ENCODE data around the gene FBXL17. TPM values are rescaled to one million over a fixed set of nuclear protein-coding genes. Genes with fewer than 3 reads are reported as not detected.

The FBXL17 gene
- total RNA-seq, 1 donor from 2014 or later = 12.7 TPM

DNA sequence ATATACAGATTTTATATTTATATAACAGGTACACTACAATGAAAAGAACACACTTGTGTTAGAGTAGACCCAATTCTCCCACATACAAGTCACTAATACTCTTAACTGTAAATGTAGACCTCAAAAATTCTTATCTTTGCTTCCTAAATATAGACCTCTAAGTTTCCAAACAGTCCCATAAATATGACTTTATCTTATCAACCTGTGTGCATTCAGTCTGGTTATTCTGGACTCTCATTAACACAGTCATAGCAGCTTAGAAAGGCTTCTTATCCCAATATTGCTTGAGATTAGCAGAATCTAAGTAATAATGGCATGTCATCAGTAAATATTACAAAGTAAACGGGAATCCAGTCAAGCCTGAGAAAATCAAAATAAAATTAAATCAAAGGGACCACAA lies 161.1 kb downstream of the FBXL17 start:
- H3K79me2 ChIP-seq (ENCODE audit: insufficient read depth, low read length) = no peaks in the 10 kb centered on the region
- no peak for DNase-seq (ENCODE audit: low read depth)
- no peaks in the 10 kb centered on the region for H3K9me3 ChIP-seq (ENCODE audit: insufficient read depth, low read depth, low read length)
- H4K20me1 ChIP-seq (ENCODE audit: insufficient read depth, low read length) = no peaks in the 10 kb centered on the region
- no peak overlapping the region for H3K27ac ChIP-seq (ENCODE audit: low read depth, low read length)
- no peak overlapping the region for H3K4me2 ChIP-seq (ENCODE audit: low read length)
- no peak overlapping the region for H3K4me3 ChIP-seq (ENCODE audit: insufficient read depth, low read depth, low read length)
- H3K36me3 ChIP-seq (ENCODE audit: insufficient read depth, low read length) = no peaks in the 10 kb centered on the region
- no peak for TF ChIP-seq EZH2 (IDR thresholded peaks at IDR 0.05; ENCODE audit: insufficient read depth, low read length)
- TF ChIP-seq, protein P1, sequence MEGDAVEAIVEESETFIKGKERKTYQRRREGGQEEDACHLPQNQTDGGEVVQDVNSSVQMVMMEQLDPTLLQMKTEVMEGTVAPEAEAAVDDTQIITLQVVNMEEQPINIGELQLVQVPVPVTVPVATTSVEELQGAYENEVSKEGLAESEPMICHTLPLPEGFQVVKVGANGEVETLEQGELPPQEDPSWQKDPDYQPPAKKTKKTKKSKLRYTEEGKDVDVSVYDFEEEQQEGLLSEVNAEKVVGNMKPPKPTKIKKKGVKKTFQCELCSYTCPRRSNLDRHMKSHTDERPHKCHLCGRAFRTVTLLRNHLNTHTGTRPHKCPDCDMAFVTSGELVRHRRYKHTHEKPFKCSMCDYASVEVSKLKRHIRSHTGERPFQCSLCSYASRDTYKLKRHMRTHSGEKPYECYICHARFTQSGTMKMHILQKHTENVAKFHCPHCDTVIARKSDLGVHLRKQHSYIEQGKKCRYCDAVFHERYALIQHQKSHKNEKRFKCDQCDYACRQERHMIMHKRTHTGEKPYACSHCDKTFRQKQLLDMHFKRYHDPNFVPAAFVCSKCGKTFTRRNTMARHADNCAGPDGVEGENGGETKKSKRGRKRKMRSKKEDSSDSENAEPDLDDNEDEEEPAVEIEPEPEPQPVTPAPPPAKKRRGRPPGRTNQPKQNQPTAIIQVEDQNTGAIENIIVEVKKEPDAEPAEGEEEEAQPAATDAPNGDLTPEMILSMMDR (IDR thresholded peaks at IDR 0.05; ENCODE audit: insufficient read depth, low read depth, low read length) = no peak
- Mint-ChIP-seq H3K27me3 (ENCODE audit: low read depth, unreplicated experiment) (no peaks in the 10 kb centered on the region), H3K4me3 (ENCODE audit: unreplicated experiment) (no peak overlapping the region), H3K36me3 (ENCODE audit: low read depth, unreplicated experiment) (no peaks in the 10 kb centered on the region), H3K9me3 (ENCODE audit: unreplicated experiment) (peaks cover 3% of the 10 kb centered on the region), H3K27ac (ENCODE audit: unreplicated experiment) (no peak overlapping the region), H3K4me1 (ENCODE audit: low read depth, unreplicated experiment) (peaks cover 15% of the 10 kb centered on the region)
- no peak overlapping the region for H3K9ac ChIP-seq (ENCODE audit: low read length)
- H3K27me3 ChIP-seq (ENCODE audit: insufficient read depth, low read length) = no peaks in the 10 kb centered on the region
- FAIRE-seq = no peak
- H3K4me1 ChIP-seq (ENCODE audit: insufficient read depth, low read length) = peaks cover 7% of the 10 kb centered on the region
- no peak overlapping the region for H2AFZ ChIP-seq (ENCODE audit: low read depth, low read length)

- no peak overlapping the region for H2AFZ ChIP-seq (ENCODE audit: low read depth, low read length)
- H3K4me2 ChIP-seq (ENCODE audit: low read length) = peak overlapping the region; percentile 21
- Mint-ChIP-seq H3K36me3 (ENCODE audit: low read depth, unreplicated experiment) (no peaks in the 10 kb centered on the region), H3K27me3 (ENCODE audit: low read depth, unreplicated experiment) (no peaks in the 10 kb centered on the region), H3K4me3 (ENCODE audit: unreplicated experiment) (no peak overlapping the region), H3K27ac (ENCODE audit: unreplicated experiment) (peak overlapping the region; percentile 90), H3K4me1 (ENCODE audit: low read depth, unreplicated experiment) (peaks cover 23% of the 10 kb centered on the region), H3K9me3 (ENCODE audit: unreplicated experiment) (peaks cover 3% of the 10 kb centered on the region)
- H3K4me1 ChIP-seq (ENCODE audit: insufficient read depth, low read length) = peaks cover 14% of the 10 kb centered on the region
- H3K79me2 ChIP-seq (ENCODE audit: insufficient read depth, low read length) = no peaks in the 10 kb centered on the region
- TF ChIP-seq, protein P1 (IDR thresholded peaks at IDR 0.05; ENCODE audit: insufficient read depth, low read depth, low read length) = no peak
- TF ChIP-seq EZH2 (IDR thresholded peaks at IDR 0.05; ENCODE audit: insufficient read depth, low read length) = no peak
- DNase-seq (ENCODE audit: low read depth) = peak; percentile 80
- H3K27me3 ChIP-seq (ENCODE audit: insufficient read depth, low read length) = no peaks in the 10 kb centered on the region
- no peaks in the 10 kb centered on the region for H3K36me3 ChIP-seq (ENCODE audit: insufficient read depth, low read length)
- H4K20me1 ChIP-seq (ENCODE audit: insufficient read depth, low read length) = no peaks in the 10 kb centered on the region
- FAIRE-seq = peak; percentile 29
- H3K4me3 ChIP-seq (ENCODE audit: insufficient read depth, low read depth, low read length) = no peak overlapping the region
- H3K9me3 ChIP-seq (ENCODE audit: insufficient read depth, low read depth, low read length) = no peaks in the 10 kb centered on the region
- H3K27ac ChIP-seq (ENCODE audit: low read depth, low read length) = no peak overlapping the region
- H3K9ac ChIP-seq (ENCODE audit: low read length) = no peak overlapping the region
Observed at GRCh38 chr5:108216890-108217289, 165.0 kb downstream of the FBXL17 start.

- Histone ChIP-seq H4K20me1 (ENCODE audit: insufficient read depth, low read length) (no peaks in the 10 kb centered on the region), H3K4me2 (ENCODE audit: low read length) (no peak overlapping the region), H3K79me2 (ENCODE audit: insufficient read depth, low read length) (no peaks in the 10 kb centered on the region), H3K36me3 (ENCODE audit: insufficient read depth, low read length) (no peaks in the 10 kb centered on the region), H3K9ac (ENCODE audit: low read length) (no peak overlapping the region), H3K4me1 (ENCODE audit: insufficient read depth, low read length) (peaks cover 14% of the 10 kb centered on the region), H3K4me3 (ENCODE audit: insufficient read depth, low read depth, low read length) (no peak overlapping the region), H3K9me3 (ENCODE audit: insufficient read depth, low read depth, low read length) (no peaks in the 10 kb centered on the region), H2AFZ (ENCODE audit: low read depth, low read length) (no peak overlapping the region), H3K27ac (ENCODE audit: low read depth, low read length) (no peak overlapping the region), H3K27me3 (ENCODE audit: insufficient read depth, low read length) (no peaks in the 10 kb centered on the region)
- Mint-ChIP-seq H3K27me3 (ENCODE audit: low read depth, unreplicated experiment) (no peaks in the 10 kb centered on the region), H3K27ac (ENCODE audit: unreplicated experiment) (no peak overlapping the region), H3K4me3 (ENCODE audit: unreplicated experiment) (no peak overlapping the region), H3K36me3 (ENCODE audit: low read depth, unreplicated experiment) (no peaks in the 10 kb centered on the region), H3K9me3 (ENCODE audit: unreplicated experiment) (peaks cover 3% of the 10 kb centered on the region), H3K4me1 (ENCODE audit: low read depth, unreplicated experiment) (peaks cover 23% of the 10 kb centered on the region)
- FAIRE-seq (no peak), DNase-seq (ENCODE audit: low read depth) (no peak)
- TF ChIP-seq, protein P1 (IDR thresholded peaks at IDR 0.05; ENCODE audit: insufficient read depth, low read depth, low read length) = no peak
- no peak for TF ChIP-seq EZH2 (IDR thresholded peaks at IDR 0.05; ENCODE audit: insufficient read depth, low read length)
Observed at GRCh38 chr5:108214857-108215256, 167.0 kb downstream of the FBXL17 start.
